Right kidney (tissue), 9 donors: ENCODE measurements around the gene RAC2.

Experiments used
- DNase-seq: peaks from one replicate; pipeline ENCODE4 v3.0.0-alpha.2; 2016
- long read RNA-seq, 8 donors: transcript quantifications; one replicate each; lab custom pipeline, GENCODE V29; 2026

RAC2 gene
- long read RNA-seq, donor 1, partial matches to known transcripts = 0 of 4 reads
- long read RNA-seq, donor 1, other reads (novel, unspliced or antisense) = 0 of 4 reads
- long read RNA-seq, donor 2, partial matches to known transcripts = 0 of 4 reads
- long read RNA-seq, donor 2, other reads (novel, unspliced or antisense) = 0 of 4 reads
- long read RNA-seq, donor 3, partial matches to known transcripts = 0 of 1 reads
- long read RNA-seq, donor 3, other reads (novel, unspliced or antisense) = 0 of 1 reads
- long read RNA-seq, donor 4, partial matches to known transcripts = 0 of 3 reads
- long read RNA-seq, donor 4, other reads (novel, unspliced or antisense) = 0 of 3 reads
- long read RNA-seq, donor 5, partial matches to known transcripts = 0 of 1 reads
- long read RNA-seq, donor 5, other reads (novel, unspliced or antisense) = 0 of 1 reads
- long read RNA-seq, donor 6, partial matches to known transcripts = 0 of 2 reads
- long read RNA-seq, donor 6, other reads (novel, unspliced or antisense) = 0 of 2 reads
- long read RNA-seq, donor 7, partial matches to known transcripts = 0 of 2 reads
- long read RNA-seq, donor 7, other reads (novel, unspliced or antisense) = 0 of 2 reads
- long read RNA-seq, donor 8 = 0 reads

DNA sequence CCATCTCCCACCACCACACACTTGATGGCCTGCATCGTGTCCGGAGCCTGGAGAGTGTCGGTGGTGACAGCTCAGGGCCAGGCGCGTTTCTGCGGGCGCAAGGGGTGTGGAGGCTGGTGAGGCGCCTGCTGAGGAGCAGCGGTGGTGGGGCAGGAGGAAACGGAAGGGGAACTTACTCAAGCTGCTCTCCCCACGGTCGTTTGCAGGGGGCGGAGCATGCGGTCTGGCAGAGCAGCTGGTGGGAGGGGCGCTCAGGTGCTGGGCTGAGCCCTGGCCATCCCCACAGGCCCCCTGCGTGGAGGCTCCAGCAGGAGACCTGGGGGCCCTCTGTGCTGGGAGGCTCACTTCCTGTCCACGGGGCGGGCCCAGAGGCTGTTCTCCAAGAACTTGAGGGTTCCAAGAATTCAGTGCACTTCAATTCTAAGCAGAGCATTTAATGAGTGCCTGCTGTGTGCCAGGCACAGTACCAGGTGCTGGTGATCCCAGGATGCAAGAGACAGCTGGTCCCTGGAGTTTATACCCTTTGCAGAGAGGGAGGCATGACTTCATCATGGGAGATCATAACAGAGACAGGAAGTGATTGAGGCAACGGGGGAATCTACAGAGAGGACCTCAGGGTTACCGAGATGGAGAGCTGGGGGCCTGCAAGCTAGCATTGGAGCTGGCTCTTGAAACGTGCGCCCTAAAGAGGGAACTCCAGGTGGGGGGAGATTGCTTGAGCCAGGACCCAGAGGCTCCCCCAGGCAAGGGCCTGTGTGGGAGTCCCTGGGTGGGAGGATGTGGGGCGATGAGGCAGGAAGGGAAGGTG, at the start of gene RAC2:
TSS of gene RAC2 (minus strand) at position 156 of the 808 bp plus-strand sequence. CDS start at position 35, 121 bp downstream.
- peak; percentile 24 for DNase-seq

GRCh38 chr22:37293172-37293571, 49.1 kb upstream of the RAC2 start:
- DNase-seq = no peak

GRCh38 chr22:37292641-37293040, 48.6 kb upstream of the RAC2 start:
- no peak for DNase-seq

GRCh38 chr22:37291559-37292298, 47.7 kb upstream of the RAC2 start:
- DNase-seq = no peak

- DNase-seq = no peak
These were observed 46.7 kb upstream of the RAC2 start for GRCh38 chr22:37290737-37291136.

DNA sequence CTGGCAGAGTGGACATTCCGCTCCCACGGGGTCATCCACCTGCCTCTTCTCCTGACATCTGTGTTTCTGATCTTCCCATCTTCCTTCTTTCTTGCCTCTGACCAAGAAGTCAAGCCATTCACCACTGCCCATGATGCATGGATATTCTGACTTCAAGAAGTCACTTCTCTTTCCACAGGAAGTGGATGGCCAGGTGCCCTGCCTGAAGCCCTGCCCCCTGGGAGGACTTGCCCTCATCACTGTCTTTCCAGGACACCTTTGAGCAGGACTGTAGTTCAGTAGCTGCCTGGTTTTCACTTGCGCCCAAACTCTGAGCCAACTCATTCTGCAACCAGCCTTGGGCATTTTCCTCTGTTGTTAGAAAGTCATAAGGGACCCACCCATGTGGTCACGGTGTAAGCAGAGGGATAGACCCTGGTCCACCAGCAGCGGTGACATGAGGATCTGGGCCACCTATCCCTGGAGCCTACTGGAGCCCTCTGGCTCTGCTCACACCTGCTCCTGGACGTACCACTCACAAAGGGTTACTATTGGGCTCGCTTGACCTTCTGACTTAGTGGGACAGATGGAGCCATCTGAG, 45.2 kb upstream of the RAC2 start:
- no peak for DNase-seq

DNA sequence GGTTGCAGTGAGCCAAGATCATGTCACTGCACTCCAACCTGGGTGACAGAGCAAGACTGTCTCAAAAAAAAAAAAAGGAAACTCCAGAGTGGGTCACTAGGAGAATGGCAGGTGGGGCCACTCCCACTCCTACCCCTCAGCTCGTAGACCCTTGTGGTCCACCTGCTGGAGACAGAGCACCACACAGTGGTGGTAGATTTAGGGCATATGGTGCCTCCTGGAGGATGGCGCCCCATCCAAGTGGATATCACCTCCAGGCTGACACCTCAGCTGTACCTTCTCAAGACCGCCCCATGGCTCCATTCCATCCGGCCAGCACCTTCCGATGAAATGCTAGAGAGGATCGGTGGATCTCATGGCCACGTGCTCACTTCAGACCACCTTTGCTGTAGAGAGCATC, 44.5 kb upstream of the RAC2 start:
- DNase-seq = no peak

GRCh38 chr22:37287550-37287951, 43.5 kb upstream of the RAC2 start:
- no peak for DNase-seq

DNA sequence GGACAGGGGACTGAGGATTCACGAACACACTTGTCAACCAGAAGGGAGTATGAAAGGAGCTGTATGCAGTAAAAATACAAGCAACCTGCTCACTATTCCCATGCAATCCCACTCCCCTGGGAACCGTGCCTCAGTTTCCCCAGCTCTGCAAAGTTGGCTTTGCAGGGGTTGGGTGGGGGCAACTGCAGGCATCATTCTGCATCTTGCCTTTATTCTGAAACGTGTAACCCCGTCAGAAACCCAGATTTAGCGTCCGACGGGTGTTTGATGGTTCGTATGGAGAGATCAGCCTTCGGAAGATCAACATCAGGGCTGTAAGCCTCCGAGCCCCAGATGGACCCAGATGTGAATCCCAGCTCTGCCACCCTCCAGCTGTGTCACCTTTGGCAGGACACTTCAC, 41.9 kb upstream of the RAC2 start:
- DNase-seq = no peak

DNA sequence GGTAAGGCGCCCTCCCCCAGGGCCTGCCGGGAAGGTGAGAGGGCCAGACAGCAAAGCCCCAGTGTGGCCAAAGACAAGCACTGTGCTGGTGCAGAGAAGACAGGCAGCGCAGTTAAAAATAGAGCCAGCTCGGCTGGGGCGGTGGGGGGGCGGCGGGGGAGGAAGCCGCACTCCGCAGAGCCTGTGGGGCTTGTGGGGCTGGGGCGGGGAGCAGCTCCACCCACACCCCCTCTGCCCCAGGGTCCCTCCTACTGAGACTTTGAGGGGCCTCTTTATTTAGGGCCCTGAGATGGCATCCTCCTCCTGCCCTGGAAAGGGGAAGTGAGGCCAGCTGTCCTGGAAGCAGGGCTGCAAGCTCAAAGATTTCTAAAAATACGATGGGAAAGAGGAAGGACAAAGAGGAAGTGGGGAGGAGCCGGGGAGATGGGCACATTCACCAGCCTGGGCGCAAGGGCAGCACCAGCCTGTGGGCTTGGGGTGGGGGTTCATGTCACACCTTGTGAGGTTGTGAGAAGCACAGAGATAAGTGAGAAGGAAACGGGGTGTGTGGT, 40.8 kb upstream of the RAC2 start:
- DNase-seq = no peak

GRCh38 chr22:37284126-37284804, 40.2 kb upstream of the RAC2 start:
- no peak for DNase-seq

GRCh38 chr22:37283393-37283937, 39.4 kb upstream of the RAC2 start:
- DNase-seq = no peak

DNA sequence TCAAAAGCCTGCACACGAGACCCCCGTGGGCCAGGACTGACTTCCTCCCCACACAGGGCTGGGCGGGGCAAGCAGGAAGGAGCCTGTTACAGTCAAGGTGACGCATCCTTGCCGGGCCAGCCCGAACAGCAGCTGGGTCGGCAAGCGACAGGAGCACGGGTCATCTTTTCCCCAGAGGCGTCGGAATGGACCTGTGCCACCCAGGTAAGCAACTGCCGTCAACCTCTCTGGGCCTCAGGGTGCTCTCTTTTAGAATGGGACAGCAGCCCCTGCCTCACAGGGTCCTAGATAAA, 38.3 kb upstream of the RAC2 start, which contains the start of gene CYTH4:
TSS of gene CYTH4 (plus strand) at position 124 of the 293 bp plus-strand sequence. CDS start at position 186, 62 bp downstream.
- no peak for DNase-seq

DNA sequence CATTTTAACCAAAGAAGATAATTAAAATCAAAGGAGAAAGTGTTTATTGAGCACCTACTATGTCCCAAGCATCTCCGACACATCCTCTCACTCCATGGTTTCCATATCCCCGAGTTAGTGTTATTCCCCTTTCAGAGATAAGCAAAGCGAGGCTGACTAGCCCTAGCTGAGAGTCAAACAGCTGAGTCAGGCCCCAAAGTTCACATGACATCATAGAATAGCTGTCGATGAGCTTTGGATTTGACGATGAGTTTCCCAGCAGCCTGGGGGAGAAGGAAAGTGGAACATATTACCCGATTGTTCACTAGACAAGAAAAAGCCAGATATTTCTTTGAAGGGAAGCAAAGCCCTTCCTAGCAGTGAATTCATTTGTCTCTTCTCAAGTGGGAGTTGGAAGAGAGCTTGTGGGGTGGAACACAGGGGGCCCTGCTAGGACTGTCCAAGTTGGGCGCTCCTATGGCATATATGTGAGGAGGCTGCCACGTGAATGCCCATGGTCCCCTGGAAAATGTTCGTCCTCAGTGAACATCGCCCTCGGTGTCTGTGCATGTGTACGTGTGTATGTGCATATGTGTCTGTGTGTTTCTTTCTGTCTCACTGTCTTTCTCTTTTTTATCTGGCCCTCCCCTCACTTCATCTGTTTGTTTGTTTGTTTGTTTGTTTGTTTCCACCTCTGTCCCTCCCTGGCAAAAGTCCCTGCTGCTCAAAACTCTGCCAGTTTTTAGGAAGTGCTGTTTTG, 37.7 kb upstream of the RAC2 start:
- DNase-seq = no peak

- no peak for DNase-seq
These were observed 37.1 kb upstream of the RAC2 start for GRCh38 chr22:37281195-37281594.

DNA sequence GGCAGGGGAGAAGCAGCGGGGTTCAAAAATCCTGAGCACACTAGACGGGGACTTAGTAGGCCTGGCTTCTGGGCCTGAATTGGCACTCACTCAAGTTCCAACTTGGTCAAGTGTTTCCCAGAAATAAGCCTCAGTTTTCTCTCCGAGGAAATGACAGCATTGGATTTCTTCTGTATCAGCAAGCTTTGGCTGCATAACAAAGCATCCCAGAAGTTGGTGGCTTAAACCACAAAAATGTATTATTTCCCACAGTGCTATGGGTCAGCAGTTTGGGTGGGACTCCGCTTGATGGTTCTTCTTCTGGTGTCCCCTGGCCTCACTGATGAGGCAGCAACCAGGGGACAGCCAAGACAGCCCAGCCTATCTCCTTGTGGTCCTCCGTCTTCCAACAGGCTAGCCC, 36.6 kb upstream of the RAC2 start:
- DNase-seq = no peak

- no peak for DNase-seq
These were observed 35.5 kb upstream of the RAC2 start for GRCh38 chr22:37279331-37280181.

DNA sequence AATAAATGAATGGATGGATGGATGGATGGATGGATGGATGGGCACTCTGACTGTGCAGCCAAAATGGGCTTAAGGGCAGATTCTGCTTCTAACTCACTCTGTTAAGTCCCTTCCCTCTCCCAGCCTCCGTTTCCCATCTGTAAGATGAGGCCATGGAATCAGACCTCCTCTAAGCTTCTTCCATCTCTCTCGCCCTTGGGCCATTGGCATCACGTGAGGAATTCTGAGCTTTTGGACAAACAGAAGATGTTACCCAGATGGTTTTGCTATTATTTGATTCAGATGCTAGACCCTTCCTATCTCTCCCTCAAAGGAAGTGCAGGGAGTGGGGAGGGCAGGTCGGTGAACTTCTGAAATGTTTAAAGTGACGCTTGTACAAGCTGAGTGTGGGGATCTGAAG, 34.2 kb upstream of the RAC2 start:
- no peak for DNase-seq

DNA sequence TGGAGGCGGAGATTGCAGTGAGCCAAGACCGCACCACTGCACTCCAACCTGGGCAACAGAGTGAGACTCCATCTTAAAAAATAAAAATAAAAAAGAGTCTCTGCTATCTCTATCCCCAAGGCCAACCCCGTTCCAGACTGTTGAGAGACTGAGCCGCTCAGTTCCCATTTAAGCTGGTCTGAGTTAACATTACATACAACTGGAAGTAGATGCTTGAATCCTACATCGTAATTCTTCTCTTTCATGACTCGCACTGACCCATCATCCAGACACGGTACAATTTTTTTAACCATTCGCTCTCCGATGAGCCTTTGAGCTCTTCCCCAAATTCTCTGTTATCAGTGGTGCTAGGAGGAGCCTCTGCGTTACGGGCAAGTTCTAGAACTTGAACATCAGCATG, 33.3 kb upstream of the RAC2 start:
- no peak for DNase-seq
